22Rv1 (cell line): Measurements from ENCODE around the gene PLAC1.

Experiments
- ZFX ChIP-seq: fragments of 450-650 bp; IDR thresholded peaks from 2 replicates; pipeline ENCODE4 v1.6.1; 2017; ENCODE audit warnings: antibody characterized with exemption, borderline replicate concordance
- TF ChIP-seq, protein P1 (sequence below): fragments of 450-650 bp; IDR thresholded peaks from 2 replicates; pipeline ENCODE4 v1.5.1; 2017; ENCODE audit warnings: mild to moderate bottlenecking

DNA sequence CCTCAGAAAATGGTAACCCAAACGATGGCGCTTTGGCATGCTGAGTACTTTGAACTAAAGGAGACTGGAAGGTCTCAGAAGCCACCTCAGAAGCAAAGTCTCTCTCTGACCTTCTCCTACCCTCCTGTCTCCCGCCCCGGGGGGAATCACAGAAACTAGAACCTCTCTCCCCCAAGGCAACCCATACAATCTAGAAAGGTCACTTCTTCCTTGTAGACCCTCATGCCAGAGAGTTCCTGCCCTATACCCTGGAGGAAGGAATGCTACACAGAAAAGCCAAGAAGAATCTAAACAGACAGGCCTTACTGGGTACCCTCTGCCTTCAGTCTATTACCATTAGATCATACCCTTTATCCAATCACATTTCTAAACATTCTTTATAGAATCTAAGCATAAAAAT, 8.5 kb downstream of the PLAC1 start:
- TF ChIP-seq, protein P1, sequence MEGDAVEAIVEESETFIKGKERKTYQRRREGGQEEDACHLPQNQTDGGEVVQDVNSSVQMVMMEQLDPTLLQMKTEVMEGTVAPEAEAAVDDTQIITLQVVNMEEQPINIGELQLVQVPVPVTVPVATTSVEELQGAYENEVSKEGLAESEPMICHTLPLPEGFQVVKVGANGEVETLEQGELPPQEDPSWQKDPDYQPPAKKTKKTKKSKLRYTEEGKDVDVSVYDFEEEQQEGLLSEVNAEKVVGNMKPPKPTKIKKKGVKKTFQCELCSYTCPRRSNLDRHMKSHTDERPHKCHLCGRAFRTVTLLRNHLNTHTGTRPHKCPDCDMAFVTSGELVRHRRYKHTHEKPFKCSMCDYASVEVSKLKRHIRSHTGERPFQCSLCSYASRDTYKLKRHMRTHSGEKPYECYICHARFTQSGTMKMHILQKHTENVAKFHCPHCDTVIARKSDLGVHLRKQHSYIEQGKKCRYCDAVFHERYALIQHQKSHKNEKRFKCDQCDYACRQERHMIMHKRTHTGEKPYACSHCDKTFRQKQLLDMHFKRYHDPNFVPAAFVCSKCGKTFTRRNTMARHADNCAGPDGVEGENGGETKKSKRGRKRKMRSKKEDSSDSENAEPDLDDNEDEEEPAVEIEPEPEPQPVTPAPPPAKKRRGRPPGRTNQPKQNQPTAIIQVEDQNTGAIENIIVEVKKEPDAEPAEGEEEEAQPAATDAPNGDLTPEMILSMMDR, result no peak
- no peak for TF ChIP-seq ZFX
